Neural cell (in vitro differentiated cells): ENCODE data around the gene ODF2.
A peak's percentile ranks its signal among the peaks of the same experiment; 100 is the strongest.

Experiments used
- EP300 ChIP-seq: fragments of 450-650 bp; conservative IDR thresholded peaks from 2 replicates; pipeline ENCODE4 v1.6.1; 2014; ENCODE audit warnings: antibody characterized with exemption, mild to moderate bottlenecking, moderate library complexity; ENCODE audit not compliant: poor library complexity, severe bottlenecking
- EZH2 ChIP-seq: fragments of 200-600, 300-800 bp; shearing (Covaris generic), sonication (generic); IDR thresholded peaks from 2 replicates; pipeline ENCODE4 v1.6.1; 2014; ENCODE audit warnings: antibody characterized with exemption, low read length, borderline replicate concordance, mild to moderate bottlenecking; ENCODE audit not compliant: insufficient read depth, poor library complexity, severe bottlenecking
- POLR2AphosphoS5 ChIP-seq: IDR thresholded peaks from 2 replicates; pipeline ENCODE4 v1.6.1; 2012
- RAD21 ChIP-seq: fragments of 450-650 bp; conservative IDR thresholded peaks from 2 replicates; pipeline ENCODE4 v1.6.1; 2014; ENCODE audit warnings: antibody characterized with exemption, mild to moderate bottlenecking, moderate library complexity
- REST ChIP-seq: IDR thresholded peaks from 2 replicates; pipeline ENCODE4 v1.6.1; 2012; ENCODE audit warnings: borderline replicate concordance
- SMC3 ChIP-seq: fragments of 450-650 bp; conservative IDR thresholded peaks from 2 replicates; pipeline ENCODE4 v1.6.1; 2014; ENCODE audit warnings: antibody characterized with exemption, mild to moderate bottlenecking, moderate library complexity; ENCODE audit not compliant: poor library complexity
- TAF1 ChIP-seq: IDR thresholded peaks from 2 replicates; pipeline ENCODE4 v1.6.1; 2012; ENCODE audit warnings: low read depth
- TF ChIP-seq, protein P1 (sequence below): fragments of 450-650 bp; IDR thresholded peaks from 2 replicates; pipeline ENCODE4 v1.5.1; 2014; ENCODE audit warnings: antibody characterized with exemption, mild to moderate bottlenecking, moderate library complexity; ENCODE audit not compliant: poor library complexity, severe bottlenecking

- TF ChIP-seq, protein P1, sequence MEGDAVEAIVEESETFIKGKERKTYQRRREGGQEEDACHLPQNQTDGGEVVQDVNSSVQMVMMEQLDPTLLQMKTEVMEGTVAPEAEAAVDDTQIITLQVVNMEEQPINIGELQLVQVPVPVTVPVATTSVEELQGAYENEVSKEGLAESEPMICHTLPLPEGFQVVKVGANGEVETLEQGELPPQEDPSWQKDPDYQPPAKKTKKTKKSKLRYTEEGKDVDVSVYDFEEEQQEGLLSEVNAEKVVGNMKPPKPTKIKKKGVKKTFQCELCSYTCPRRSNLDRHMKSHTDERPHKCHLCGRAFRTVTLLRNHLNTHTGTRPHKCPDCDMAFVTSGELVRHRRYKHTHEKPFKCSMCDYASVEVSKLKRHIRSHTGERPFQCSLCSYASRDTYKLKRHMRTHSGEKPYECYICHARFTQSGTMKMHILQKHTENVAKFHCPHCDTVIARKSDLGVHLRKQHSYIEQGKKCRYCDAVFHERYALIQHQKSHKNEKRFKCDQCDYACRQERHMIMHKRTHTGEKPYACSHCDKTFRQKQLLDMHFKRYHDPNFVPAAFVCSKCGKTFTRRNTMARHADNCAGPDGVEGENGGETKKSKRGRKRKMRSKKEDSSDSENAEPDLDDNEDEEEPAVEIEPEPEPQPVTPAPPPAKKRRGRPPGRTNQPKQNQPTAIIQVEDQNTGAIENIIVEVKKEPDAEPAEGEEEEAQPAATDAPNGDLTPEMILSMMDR = no peak
- TF ChIP-seq SMC3 (peak; percentile 18), REST (no peak), RAD21 (no peak), TAF1 (peak; percentile 56), POLR2AphosphoS5 (peak; percentile 77), EZH2 (no peak), EP300 (no peak)
Measured at GRCh38 chr9:128455849-128456612, at the start of gene ODF2.
